ENCODE results near the gene TTC16. TPM values are rescaled to one million over a fixed set of nuclear protein-coding genes. Genes with fewer than 3 reads are reported as not detected.

TTC16 gene
- total RNA-seq, 2 donors from 2014 or later, result 0.05 to 0.07 TPM

- peaks cover 7% of the 10 kb centered on the region for H3K4me1 ChIP-seq
- no peaks in the 10 kb centered on the region for H3K27me3 ChIP-seq
- H3K27ac ChIP-seq, result no peak overlapping the region
- H3K36me3 ChIP-seq, result no peaks in the 10 kb centered on the region
- no peak for DNase-seq
- no peak overlapping the region for H3K4me3 ChIP-seq
- TF ChIP-seq CTCF (IDR thresholded peaks at IDR 0.05), result no peak
- no peak overlapping the region for H3K9ac ChIP-seq (ENCODE audit: low read depth in 2 of 2, low read length in 2 of 2)
- H3K9me3 ChIP-seq, result no peaks in the 10 kb centered on the region
- intact Hi-C loops (cut with DNase I), result loop anchor here (2.0 to 10.0 kb wide), 5 partner anchors 49 to 231 kb away; no protein-coding TSS in a partner anchor
Observed at GRCh38 chr9:127735530-127736185, 19.8 kb downstream of the TTC16 start.

- intact Hi-C loops (cut with DNase I), result loop anchor here (5.0 to 10.0 kb wide), 2 partner anchors 129 to 234 kb away; no protein-coding TSS in a partner anchor
- no peaks in the 10 kb centered on the region for H3K27me3 ChIP-seq
- H3K36me3 ChIP-seq, result no peaks in the 10 kb centered on the region
- no peak overlapping the region for H3K27ac ChIP-seq
- no peak for DNase-seq
- no peak overlapping the region for H3K9ac ChIP-seq (ENCODE audit: low read depth in 2 of 2, low read length in 2 of 2)
- TF ChIP-seq CTCF (IDR thresholded peaks at IDR 0.05), result no peak
- peaks cover 7% of the 10 kb centered on the region for H3K4me1 ChIP-seq
- no peak overlapping the region for H3K4me3 ChIP-seq
- no peaks in the 10 kb centered on the region for H3K9me3 ChIP-seq
Observed at GRCh38 chr9:127738666-127739065, 22.8 kb downstream of the TTC16 start.

- intact Hi-C loops (cut with DNase I), result loop anchor here (5.0 to 10.0 kb wide), 2 partner anchors 128 to 235 kb away; no protein-coding TSS in a partner anchor
- H3K4me3 ChIP-seq, result no peak overlapping the region
- no peaks in the 10 kb centered on the region for H3K36me3 ChIP-seq
- H3K27me3 ChIP-seq, result no peaks in the 10 kb centered on the region
- H3K27ac ChIP-seq, result no peak overlapping the region
- no peaks in the 10 kb centered on the region for H3K4me1 ChIP-seq
- DNase-seq, result no peak
- no peak for TF ChIP-seq CTCF (IDR thresholded peaks at IDR 0.05)
- no peak overlapping the region for H3K9ac ChIP-seq (ENCODE audit: low read depth in 2 of 2, low read length in 2 of 2)
- no peaks in the 10 kb centered on the region for H3K9me3 ChIP-seq
Observed at GRCh38 chr9:127739614-127740330, 23.9 kb downstream of the TTC16 start.

GRCh38 chr9:127741831-127742434, 26.1 kb downstream of the TTC16 start:
- DNase-seq, result peak; percentile 80
- no peak overlapping the region for H3K27ac ChIP-seq
- intact Hi-C loops (cut with DNase I), result no loop called here
- H3K9ac ChIP-seq (ENCODE audit: low read depth in 2 of 2, low read length in 2 of 2), result no peak overlapping the region
- no peaks in the 10 kb centered on the region for H3K27me3 ChIP-seq
- H3K4me3 ChIP-seq, result no peak overlapping the region
- TF ChIP-seq CTCF (IDR thresholded peaks at IDR 0.05), result no peak
- H3K36me3 ChIP-seq, result no peaks in the 10 kb centered on the region
- no peaks in the 10 kb centered on the region for H3K4me1 ChIP-seq
- no peaks in the 10 kb centered on the region for H3K9me3 ChIP-seq

GRCh38 chr9:127742435-127743088, 26.7 kb downstream of the TTC16 start:
- H3K27ac ChIP-seq, result no peak overlapping the region
- no peaks in the 10 kb centered on the region for H3K36me3 ChIP-seq
- H3K4me3 ChIP-seq, result no peak overlapping the region

More at GRCh38 chr9:127742435-127743088, 26.7 kb downstream of the TTC16 start:
- intact Hi-C loops (cut with DNase I), result no loop called here
- no peak for DNase-seq
- no peaks in the 10 kb centered on the region for H3K9me3 ChIP-seq
- H3K27me3 ChIP-seq, result no peaks in the 10 kb centered on the region
- H3K4me1 ChIP-seq, result no peaks in the 10 kb centered on the region
- no peak for TF ChIP-seq CTCF (IDR thresholded peaks at IDR 0.05)
- no peak overlapping the region for H3K9ac ChIP-seq (ENCODE audit: low read depth in 2 of 2, low read length in 2 of 2)

Data from colonic mucosa (tissue), 4 donors.